Upper lobe of left lung (tissue), 4 donors: ENCODE results near the gene AMACR.

ENCODE experiments used
- CTCF ChIP-seq, 6 experiments: fragments of 450-650 bp in 4 of 6; fragments of 200-600 bp in 2 of 6; sonication (generic) in 2 of 6; IDR thresholded peaks; one replicate each; pipeline ENCODE4 v1.5.1; 2016 to 2019; ENCODE audit warnings: antibody characterized with exemption in 6 of 6
- EP300 ChIP-seq, 4 donors: sonication (generic); formaldehyde crosslinking; IDR thresholded peaks; one replicate each; pipeline ENCODE4 v1.5.1; 2017; ENCODE audit warnings: antibody characterized with exemption in 4 of 4, control low read depth in 2 of 4
- POLR2A ChIP-seq, 4 donors: fragments of 450-650 bp; IDR thresholded peaks; one replicate each; pipeline ENCODE4 v1.5.1; 2016 to 2017; ENCODE audit warnings: antibody characterized with exemption in 4 of 4, mild to moderate bottlenecking in 2 of 4

- TF ChIP-seq POLR2A (IDR thresholded peaks at IDR 0.05) (no peak), CTCF (IDR thresholded peaks at IDR 0.05) (no peak), EP300 (IDR thresholded peaks at IDR 0.05) (no peak)
Observed at GRCh38 chr5:33938881-33939280, 69.0 kb downstream of the AMACR start.
